NCI-H345 (cell line): Measurements from ENCODE around the gene GLB1L.
"Not testable (repeated sequence)": the region's sequence is repeated elsewhere in the genome, so short reads cannot be mapped to it uniquely, and the experiment has no call there.

Source experiments
- DNase-seq: peaks from one replicate; lab custom pipeline; 2025; lab: John Stamatoyannopoulos, UW

The GLB1L gene

DNA sequence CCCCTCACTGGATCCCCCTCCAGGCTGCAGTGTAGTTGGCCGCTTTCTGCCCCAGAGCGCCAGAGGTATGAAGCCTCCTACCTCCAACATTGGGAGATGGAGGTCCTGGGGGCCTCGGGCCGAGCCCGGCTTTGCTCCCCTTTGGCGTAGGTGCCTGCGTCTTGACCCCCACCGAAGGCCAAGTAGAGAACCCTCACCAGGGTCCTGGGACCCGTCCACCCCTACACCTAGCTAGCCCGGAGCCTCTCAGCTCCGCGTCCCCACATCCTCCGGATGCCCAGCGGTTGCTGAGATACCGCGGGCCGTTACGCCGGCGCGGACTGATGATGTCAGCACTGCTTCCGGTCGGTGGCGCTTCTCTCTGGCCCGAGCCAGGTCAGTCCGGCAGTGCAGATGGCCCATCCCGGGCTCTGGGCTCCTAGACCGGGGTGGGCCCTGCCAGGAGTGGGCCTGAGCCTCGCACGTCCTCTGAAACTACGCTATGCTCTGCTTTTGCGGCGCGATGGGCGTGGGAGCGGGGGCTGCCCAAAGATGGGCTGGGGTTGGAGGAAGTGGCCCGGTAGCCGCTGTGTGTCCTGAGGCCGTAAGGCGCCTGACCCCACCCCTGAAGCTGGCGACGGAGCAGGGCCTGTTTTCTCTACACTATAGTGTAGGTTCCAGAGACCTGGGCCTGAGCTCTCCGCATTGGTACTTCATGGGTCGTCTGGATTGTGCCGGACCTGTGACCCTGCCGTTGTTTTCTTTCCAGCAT lies at the start of gene GLB1L, which contains the start of gene STK16:
Gene GLB1L (minus strand): TSS at position 297 of the 751 bp plus-strand sequence. CDS start 1,871 bp downstream, outside the sequence.
Gene STK16 (plus strand): TSS at position 332 of the 751 bp plus-strand sequence. CDS start 521 bp downstream, outside the sequence.
- peak; percentile 90 for DNase-seq

DNA sequence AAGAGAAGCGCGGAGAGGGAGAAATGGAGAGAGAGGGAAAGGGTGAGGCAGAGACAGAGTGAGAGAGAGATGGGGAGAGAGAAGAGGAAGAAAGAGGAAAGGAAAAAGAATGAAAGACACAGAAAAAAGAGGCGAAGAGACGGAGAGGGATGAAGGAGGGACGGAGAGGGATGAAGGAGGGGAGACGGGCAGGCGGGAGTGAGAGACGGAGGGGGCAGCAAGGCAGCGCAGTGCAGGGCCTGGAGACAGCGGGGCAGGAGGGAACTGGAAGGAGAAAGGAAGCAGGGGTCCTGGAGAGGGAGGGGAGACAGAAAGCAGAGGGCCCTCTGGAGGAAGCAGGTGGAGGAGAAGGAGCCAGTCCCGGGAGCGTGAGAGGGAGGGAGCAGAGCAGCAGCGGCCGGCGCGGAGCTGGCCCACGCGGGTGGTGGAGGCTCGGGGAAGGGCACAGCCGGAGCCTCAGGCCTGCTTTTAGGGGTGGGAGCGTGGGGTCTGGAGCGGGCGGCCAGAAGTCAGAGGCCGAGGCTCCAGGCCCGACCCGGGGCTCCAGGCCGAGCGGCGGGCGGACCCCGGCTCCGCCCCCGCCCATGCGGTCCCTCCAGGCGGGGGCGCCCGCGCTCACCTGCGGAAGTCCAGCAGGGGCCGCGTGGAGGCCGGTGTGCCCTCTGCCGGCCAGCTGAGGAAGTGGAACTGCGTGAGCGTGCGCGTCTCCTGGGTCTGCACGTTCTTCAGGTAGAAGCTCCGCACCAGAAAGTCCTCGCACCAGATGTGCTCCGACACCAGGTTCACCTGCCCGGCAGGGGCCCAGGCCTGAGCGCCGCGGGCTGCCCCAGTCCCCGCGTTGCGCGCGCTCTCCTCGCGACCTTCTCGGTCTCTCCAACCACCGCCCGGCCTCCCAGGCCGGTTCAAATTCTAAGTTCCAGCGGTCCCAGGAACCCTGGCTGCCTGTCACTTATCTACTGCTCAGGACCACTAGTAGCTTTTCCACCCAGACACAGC lies 49.4 kb upstream of the GLB1L start:
- peak; percentile 89 for DNase-seq

DNA sequence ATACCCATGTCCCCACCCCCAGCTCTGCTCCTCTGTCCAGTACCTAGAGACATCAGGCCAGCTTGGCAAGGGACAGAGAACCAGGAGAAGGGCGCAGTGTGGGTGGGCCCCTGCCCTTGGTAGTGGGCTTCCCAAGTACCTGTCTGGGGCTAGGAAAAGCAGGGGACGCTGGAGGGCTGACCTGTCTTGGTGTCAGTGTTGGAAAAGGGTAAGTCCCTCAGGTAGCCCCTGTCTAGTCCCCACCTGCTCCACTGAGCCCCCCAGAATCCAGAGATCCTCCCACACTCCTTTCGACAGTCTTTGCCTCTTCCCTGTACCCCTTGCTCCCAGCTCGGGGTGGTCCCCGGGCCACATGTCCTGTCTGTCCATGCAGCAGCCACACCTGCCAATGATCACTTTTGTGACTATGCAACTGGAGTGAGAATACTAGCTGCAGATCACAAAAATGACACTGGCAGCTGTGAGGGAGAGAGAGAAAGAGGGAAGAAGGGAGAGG lies 48.5 kb upstream of the GLB1L start:
- no peak for DNase-seq

DNA sequence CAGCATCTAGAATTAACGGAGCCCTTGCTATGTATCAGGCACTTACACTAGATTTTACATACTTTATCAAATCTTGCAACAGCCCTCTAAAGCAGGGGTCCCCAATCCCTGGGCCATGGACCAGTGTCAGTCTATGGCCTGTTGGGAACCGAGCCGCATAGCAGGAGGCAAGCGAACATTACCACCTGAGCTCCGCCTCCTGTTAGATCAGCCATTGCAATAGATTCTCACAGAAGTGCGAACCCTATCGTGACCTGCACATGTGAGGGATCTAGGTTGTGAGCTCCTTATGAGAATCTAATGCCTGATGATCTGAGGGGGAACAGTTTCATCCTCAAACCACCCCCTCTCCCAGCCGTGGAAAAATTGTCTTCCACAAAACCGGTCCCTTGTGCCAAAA lies 47.4 kb upstream of the GLB1L start:
- DNase-seq, result no peak

DNA sequence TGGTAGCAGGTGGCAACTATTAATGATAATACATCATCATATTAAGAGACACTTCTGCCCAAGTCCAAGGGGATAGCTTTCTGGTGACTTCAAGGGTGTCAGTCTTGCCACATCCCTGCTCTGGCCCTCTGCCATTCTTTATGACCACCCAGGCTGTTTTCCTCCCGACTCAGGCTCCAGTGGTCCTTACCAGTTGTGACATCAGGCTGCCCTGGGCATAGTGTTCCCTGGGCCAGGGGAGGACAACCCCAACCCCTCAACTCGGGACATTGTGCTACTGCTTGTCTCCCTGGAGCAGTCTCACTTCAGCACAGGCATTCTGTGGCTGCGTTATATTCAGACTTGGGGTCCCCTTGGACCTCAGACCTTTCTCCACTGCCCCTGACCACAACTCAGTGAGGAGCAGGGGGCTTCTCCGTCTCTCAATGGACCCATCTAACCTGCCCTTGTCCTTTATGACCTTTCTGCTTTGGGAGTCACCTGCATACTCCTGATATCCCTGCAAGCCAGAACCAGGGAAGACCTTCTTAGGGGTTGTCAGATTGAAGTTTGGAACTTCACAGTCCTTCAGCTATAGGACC lies 46.8 kb upstream of the GLB1L start:
- DNase-seq, result no peak

DNA sequence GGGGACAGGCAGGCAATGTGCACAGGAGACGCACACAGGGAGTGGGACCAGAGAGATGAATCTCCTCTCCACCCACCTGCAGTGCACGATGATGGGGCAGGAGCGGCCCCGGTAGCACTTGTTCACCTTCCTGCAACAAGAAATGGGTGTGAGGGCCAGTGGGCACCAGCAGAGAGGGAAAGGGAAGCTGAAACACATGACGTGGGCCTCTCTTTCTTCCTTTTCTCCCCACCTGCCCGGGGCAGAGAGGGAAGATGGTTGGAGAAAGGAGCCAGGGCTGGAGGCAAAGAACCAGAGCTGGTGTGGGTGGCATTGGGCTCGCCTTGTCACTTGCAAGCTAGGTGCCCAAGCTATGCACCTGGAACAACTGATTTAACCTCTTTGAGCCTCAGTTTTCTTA lies 46.1 kb upstream of the GLB1L start:
- DNase-seq, result no peak

DNA sequence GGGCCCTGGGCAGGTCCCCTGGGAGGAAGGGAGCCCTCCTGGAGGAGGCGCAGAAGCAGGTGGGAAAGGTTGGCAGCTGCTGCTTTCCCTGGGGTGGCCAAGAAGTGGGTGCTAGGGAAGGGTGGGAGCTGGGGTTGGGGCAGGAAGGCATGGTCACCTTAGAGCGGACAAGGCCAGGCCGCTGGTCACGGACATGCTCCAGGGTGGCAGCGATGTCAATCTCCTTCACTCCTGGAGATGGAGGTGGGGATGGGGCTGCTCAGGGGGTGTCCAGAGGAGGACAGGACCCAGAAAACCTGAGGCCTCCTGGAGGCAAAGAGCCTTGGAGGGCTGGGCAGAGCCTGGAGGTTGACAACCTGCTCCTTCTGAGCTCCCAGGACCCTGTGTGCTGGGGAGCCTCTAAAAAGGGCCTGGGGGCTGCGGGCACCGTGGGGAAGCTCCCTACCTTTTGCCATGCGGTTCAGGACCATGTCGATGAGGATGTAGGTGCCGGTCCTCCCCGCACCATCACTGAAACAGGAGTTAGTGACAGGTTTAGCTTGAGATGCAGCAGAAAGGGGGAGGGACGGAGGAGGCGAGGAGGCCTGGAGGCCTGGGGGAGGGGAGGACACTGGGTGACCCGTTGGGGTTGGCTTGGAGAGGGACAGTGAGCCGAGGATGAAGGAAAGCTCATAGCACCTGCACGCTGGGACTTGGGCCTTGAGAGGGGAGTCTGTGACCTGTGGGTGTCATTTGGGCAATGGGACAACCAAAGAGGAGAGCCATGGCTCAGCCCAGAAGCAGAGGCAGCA lies 45.3 kb upstream of the GLB1L start:
- DNase-seq, result no peak

DNA sequence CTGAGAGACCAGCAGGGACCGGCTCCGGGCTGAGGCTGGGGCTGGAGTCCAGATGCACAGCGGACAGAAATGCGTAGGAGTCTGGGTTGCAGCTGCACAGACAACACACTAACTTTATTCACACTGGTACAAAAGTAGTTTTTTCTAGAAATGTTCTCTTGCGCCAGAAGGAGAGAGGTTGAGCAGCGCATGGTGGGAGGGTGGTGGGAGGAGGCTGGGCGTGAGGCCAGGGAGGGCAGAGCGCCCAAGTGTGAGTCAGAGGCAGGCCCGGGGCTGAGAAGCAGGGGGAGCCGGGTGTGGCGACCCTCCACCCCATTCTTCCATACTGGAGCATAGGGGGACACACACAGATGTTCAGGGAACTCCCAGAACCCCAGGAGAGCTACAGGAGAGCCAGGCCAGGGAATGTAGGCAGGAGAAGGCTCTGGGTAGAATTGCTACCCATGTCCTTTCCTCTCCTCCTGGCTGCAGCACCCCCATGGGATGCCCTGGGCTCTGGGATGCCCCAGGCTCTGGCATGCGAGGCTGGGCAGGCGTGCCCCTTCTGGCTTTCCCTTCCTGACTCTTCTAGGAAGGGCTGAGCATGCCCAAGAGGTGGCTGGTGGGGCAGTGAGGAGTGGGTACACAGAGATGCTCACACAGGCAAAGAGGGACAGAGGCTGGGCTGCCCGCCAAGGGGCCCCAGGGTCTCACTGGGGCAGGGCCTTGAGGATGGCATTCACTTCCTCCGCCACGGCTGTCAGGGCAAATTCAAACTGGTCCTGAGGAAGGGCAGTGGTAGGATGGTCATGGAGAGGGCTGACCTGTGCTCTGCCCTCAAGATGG lies 44.5 kb upstream of the GLB1L start:
- DNase-seq, result no peak

DNA sequence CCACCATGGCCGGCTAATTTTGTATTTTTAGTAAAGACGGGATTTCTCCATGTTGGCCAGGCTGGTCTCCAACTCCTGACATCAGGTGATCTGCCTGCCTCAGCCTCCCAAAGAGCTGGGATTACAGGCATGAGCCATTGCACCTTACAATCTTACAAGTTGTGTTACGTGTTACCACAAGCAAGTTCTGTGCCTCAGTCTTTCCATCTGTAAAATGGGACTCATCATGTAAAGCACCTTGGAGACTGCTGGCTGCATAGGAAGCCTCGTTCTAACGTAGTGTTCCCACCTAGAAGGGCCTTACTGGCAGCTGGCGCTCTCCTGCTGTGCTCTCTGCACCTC lies 43.9 kb upstream of the GLB1L start:
- no peak for DNase-seq

DNA sequence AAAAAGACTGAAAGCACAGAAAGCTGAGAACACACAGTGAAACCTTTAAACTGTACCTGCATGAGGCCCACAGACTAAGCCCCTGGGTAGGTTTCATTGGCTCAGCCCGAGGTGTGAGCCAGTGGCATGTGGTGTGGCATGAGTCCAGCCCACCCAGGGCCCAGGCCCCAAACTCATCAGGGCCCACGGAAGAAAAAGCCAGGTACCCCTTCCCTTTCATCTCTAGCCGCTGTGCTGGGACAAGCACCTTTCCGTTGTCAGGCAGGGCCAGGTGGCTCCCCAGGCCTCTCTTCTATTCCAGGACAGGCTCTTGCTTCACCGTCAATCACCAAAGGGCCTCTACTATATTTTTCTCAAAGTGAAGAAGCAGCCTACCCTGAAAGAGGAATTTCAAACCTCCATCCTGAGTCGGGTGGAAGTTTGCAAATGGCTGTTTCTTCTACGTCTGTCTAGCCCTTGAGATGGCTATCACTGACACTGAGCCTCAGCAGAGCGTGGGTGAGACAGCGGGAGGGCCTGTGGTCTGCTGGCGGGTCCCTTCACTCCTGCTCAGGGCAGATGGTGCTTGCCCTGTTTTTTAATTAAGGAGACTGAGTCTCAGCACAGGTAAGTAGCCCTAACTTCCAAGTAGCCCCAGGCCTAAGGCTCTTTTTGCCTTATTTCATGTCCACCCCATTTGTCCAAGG lies 42.5 kb upstream of the GLB1L start:
- DNase-seq, result no peak

DNA sequence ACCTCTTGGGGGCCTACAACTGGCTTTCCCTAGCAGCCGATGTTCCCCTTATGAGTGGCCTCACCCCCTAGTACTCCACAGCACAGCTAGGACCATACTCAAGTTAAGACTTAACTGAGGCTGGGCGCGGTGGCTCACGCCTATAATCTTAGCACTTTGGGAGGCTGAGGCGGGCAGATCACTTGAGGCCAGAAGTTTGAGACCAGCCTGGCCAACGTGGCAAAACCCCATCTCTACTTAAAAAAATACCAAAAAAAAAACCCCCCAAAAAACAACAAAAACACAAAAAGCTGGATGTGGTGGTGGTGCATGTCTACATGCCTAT lies 41.8 kb upstream of the GLB1L start:
- DNase-seq, result not testable (repeated sequence)

DNA sequence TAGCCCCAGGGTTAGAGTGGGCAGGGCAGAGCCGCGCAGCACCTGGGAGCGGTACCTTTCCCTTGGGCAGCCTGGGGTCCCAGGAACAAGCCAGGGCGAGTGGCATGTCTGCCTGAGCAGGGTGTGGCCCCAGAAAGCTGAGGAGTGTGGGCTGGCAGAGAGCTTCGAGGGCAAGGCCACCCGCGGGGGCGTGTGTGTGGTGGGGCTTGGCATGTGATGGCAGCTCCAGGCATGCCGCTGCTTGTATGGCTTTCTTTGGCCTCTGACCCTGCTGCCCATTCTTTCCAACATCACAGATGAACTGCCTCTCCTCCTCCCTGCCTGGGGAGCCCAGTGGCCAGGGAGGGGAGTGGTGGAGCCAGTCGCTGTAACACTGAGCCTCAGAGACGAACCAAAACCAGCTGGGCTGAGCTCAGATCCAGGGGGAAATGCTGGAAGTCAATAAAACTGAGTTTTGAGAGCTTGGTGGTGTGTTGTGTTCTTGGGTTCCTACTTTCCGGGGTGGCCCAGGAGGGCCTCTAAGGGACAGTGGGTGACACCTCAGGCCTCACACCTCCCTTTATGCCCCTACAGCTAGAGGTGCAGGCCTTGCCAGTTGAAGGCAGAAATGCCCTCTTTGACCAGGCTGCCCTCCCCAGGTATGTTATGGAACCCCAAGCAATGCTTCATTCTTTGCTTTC lies 41.3 kb upstream of the GLB1L start:
- no peak for DNase-seq

DNA sequence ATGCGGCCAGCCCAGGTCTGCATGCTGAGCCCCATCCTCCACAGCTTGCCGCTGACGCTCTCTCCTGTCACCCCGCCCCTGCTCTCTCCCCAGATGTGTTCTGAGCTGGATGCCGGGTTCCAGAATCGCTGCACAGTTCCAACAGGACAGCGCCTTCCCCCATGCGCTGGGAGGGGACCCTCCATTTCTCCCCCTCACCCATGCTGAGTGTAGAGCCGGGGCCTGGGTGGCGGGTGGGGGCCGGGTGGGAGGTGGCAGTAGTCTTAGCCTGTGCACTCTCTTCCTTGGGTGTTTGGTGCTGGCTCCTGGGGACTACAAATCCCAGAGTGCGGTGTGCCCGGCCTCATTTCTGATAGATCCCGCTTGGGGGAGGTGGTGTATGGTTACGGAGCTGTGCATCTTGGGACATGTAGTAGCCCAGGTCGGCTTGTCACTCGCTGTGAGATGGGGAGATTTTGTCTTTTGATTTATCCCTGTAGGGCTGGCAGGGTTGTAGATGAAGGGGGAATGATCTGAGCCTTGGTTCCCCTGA lies 40.7 kb upstream of the GLB1L start:
- DNase-seq, result no peak

DNA sequence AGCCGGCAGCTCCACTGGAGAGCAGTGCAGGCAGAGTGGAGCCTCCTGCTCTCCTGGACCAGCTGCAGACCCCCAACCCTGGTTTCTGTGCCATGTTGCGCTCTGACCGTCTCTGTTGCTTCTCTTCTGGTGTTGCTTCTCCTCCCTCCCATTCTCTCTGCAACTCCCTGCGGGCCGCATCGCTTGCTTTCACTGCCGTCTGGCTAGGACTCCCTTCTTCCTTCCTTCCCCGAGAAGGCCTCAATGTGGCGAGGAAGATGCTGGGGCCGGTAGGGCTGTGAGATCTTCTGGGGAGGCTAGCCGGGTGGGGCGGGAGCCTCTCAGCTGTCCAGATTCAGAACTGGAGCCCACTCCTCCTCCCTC lies 40.1 kb upstream of the GLB1L start:
- no peak for DNase-seq

DNA sequence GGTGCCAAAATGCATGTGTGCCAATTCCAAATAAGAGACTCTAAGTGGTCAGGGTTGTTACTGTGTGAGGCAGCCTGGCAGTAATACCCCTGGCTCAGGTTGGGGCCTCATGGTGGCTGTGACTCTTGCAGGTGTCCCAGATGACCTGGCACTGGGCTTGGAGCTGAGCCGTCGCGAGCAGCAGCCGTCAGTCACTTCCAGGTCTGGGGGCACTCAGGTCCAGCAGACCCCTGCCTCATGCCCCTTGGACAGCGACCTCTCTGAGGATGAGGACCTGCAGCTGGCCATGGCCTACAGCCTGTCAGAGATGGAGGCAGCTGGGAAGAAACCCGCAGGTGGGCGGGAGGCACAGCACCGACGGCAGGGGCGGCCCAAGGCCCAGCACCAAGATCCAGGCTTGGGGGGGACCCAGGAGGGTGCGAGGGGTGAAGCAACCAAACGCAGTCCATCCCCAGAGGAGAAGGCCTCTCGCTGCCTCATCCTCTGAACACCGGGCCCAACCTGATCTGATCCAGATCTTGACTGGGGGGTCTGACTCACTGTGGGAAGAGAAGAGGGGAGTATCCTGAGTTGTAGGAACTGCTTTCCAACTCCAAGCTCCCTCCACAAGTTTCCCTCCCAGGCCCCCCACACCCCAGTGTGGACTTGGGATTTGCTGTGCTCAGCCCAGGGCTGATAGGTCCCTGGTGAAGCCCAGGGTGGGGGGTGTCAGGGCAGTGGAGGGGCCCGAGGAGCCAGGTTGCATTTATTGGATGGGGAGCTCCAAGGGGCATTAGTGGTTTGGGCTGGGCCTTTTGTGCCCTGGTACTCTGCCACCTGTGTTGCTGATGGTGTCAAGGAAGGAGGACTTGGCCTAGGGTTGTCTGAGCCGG lies 39.5 kb upstream of the GLB1L start:
- no peak for DNase-seq

DNA sequence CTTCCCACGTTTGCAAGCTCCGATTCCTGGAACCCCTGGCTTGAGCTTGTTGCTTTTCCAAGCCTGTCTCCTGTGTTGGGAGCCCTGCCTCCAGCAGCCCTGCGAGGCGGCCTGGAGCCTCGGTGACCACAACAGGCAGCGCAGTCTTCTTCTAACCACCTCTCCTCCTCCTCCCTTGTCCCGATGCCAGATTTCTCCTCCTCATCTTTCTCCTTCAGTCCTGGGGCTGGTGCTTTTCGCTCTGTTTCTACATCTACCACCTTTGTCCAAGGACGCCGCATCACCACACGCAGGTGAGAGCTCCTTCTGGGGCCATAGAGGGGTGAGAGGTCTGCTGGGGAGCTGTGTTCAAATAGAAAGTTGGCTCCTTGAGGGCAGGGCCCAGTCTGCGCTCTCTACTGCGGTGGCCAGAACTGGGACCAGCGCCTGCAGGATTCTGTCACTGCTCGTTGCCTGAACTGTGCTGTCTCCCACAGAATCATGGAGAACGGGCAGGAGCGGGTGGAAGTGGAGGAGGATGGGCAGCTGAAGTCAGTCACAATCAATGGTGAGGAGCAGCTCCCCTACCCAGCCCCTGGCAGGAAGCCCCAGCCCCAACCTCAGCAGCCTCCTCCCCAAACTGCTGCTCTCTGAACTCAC lies 37.8 kb upstream of the GLB1L start:
- no peak for DNase-seq

DNA sequence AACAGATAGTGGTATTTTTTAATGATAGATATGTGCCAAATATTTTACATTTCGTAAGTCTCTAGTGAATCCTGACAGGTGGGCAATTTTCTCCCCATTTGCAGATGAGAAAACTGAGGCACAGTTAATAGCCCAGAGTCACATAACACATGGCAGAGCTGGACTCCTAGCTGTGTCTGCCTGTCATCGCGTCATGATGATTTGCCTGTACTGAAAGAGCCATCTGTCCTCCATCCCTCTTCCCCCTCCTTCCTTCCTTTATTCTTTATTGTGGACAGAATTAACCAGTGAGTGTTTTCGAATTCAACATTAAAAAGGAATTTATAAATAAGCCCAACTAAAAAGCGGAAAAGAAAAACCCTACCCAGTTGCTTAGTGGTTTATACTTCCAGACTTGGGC lies 37.1 kb upstream of the GLB1L start:
- DNase-seq, result no peak

DNA sequence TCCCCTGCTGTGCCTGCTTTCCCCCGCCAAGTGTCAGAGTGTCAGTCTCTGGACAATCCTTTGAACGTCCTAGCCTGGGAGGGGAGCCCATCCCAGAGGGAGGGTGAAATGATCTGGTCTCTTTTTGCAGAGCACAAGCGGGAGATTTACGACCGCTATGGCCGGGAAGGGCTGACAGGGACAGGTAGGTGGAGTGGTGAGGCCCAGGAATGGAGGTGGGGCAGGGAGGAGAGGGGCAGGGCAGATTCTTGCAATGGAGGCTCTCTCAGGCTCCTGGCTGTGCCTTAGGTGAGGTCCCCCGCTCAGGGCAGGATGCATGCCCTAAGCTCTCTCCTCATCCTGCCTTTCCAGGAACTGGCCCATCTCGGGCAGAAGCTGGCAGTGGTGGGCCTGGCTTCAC lies 36.3 kb upstream of the GLB1L start:
- no peak for DNase-seq
